Activated CD4-positive, alpha-beta T cell treated with anti-CD3 and anti-CD28 coated beads, Interleukin-2, amount 10 ng/mL, durations not matched to agents 7 days and 5 days (primary cell): ENCODE results near the gene GEN1. TPM values are rescaled to one million over a fixed set of nuclear protein-coding genes. Genes with fewer than 3 reads are reported as not detected.
"Not testable (repeated sequence)": the region's sequence is repeated elsewhere in the genome, so short reads cannot be mapped to it uniquely, and the experiment has no call there.

Experiments used
- CTCF ChIA-PET: fragments of 350-600 bp; sonication (Branson Sonifier 250); formaldehyde crosslinking; loops from one replicate; lab custom pipeline; 2021; ENCODE audit warnings: antibody characterized with exemption; lab: Charles Lee
- POLR2A ChIA-PET: fragments of 350-600 bp; sonication (Branson Sonifier 250); formaldehyde crosslinking; loops from one replicate; lab custom pipeline; 2021; ENCODE audit warnings: antibody characterized with exemption; lab: Charles Lee
- DNase-seq: peaks from one replicate; pipeline ENCODE4 v3.0.0-alpha.2; 2020
- H3K27ac Mint-ChIP-seq: one replicate; pipeline ENCODE4 v1.8.0; 2021; ENCODE audit warnings: mild to moderate bottlenecking, moderate library complexity, mixed read lengths
- H3K27me3 Mint-ChIP-seq: one replicate; pipeline ENCODE4 v1.8.0; 2021; ENCODE audit warnings: mixed read lengths
- H3K36me3 Mint-ChIP-seq: one replicate; pipeline ENCODE4 v1.8.0; 2021; ENCODE audit warnings: low read depth, mixed read lengths
- H3K4me1 Mint-ChIP-seq: one replicate; pipeline ENCODE4 v1.8.0; 2021; ENCODE audit warnings: mixed read lengths
- H3K4me3 Mint-ChIP-seq: one replicate; pipeline ENCODE4 v1.8.0; 2021; ENCODE audit warnings: mild to moderate bottlenecking, moderate library complexity, mixed read lengths
- H3K9me3 Mint-ChIP-seq: one replicate; pipeline ENCODE4 v1.8.0; 2021; ENCODE audit warnings: mixed read lengths
- total RNA-seq, 2 experiments: library from RNA; stranded (reverse); gene quantifications; one replicate each; pipeline ENCODE4 v1.2.3, GENCODE V29; 2021

GEN1 gene
- total RNA-seq, 2 experiments from 2014 or later = 41.9 to 43.7 TPM

- Mint-ChIP-seq H3K4me1 (peaks cover 23% of the 10 kb centered on the region), H3K27me3 (peaks cover 14% of the 10 kb centered on the region)
- H3K36me3 Mint-ChIP-seq, H3K27ac Mint-ChIP-seq, DNase-seq, H3K9me3 Mint-ChIP-seq, CTCF ChIA-PET, H3K4me3 Mint-ChIP-seq: not testable (repeated sequence)
- POLR2A ChIA-PET = interaction anchor here (0.6 kb wide), 1 partner anchor 57 kb away, joined by 3 read pairs; no protein-coding TSS in a partner anchor
These were observed 69.7 kb downstream of the GEN1 start for GRCh38 chr2:17823646-17824045.

- no peaks in the 10 kb centered on the region for H3K9me3 Mint-ChIP-seq
- CTCF ChIA-PET = no interaction called here
- no peak overlapping the region for H3K27ac Mint-ChIP-seq
- POLR2A ChIA-PET = no interaction called here
- no peaks in the 10 kb centered on the region for H3K36me3 Mint-ChIP-seq
- H3K4me3 Mint-ChIP-seq = no peak overlapping the region
- peaks cover 34% of the 10 kb centered on the region for H3K27me3 Mint-ChIP-seq
- DNase-seq = no peak
- peaks cover 10% of the 10 kb centered on the region for H3K4me1 Mint-ChIP-seq
These were observed 73.4 kb downstream of the GEN1 start for GRCh38 chr2:17827316-17827715.

- H3K27me3 Mint-ChIP-seq = peaks cover 36% of the 10 kb centered on the region
- peaks cover 7% of the 10 kb centered on the region for H3K4me1 Mint-ChIP-seq
- no peaks in the 10 kb centered on the region for H3K9me3 Mint-ChIP-seq
- no peak overlapping the region for H3K27ac Mint-ChIP-seq
- H3K4me3 Mint-ChIP-seq = no peak overlapping the region
- ChIA-PET POLR2A (no interaction called here), CTCF (no interaction called here)
- DNase-seq = no peak
- H3K36me3 Mint-ChIP-seq = no peaks in the 10 kb centered on the region
These were observed 73.8 kb downstream of the GEN1 start for GRCh38 chr2:17827785-17828184.

- Mint-ChIP-seq H3K4me3 (peak overlapping the region; percentile 17), H3K27ac (no peak overlapping the region), H3K9me3 (no peaks in the 10 kb centered on the region), H3K4me1 (peaks cover 4% of the 10 kb centered on the region), H3K36me3 (no peaks in the 10 kb centered on the region), H3K27me3 (peaks cover 39% of the 10 kb centered on the region)
- ChIA-PET POLR2A (no interaction called here), CTCF (no interaction called here)
- DNase-seq = peak; percentile 58
These were observed 76.4 kb downstream of the GEN1 start for GRCh38 chr2:17830053-17831034.

- ChIA-PET CTCF (no interaction called here), POLR2A (no interaction called here)
- Mint-ChIP-seq H3K27ac (no peak overlapping the region), H3K4me3 (no peak overlapping the region), H3K4me1 (peaks cover 3% of the 10 kb centered on the region), H3K27me3 (peaks cover 40% of the 10 kb centered on the region), H3K9me3 (no peaks in the 10 kb centered on the region), H3K36me3 (no peaks in the 10 kb centered on the region)
- DNase-seq = no peak
These were observed 81.6 kb downstream of the GEN1 start for GRCh38 chr2:17835516-17835915.

Other genes with a start within 250 kb of the GEN1 start
- gene RAD51AP2, start 235.7 kb upstream of the GEN1 start, total RNA-seq = not detected
- gene VSNL1, start 213.4 kb upstream of the GEN1 start, total RNA-seq = not detected
- 10 to 100 TPM; 41.3 to 41.9 TPM for gene SMC6, start 328 bp upstream of the GEN1 start, total RNA-seq
- gene MSGN1, start 62.3 kb downstream of the GEN1 start, total RNA-seq = not detected
- gene KCNS3, start 124.5 kb downstream of the GEN1 start, total RNA-seq = not detected